GM10847 (cell line): ENCODE data around the gene RASL10A.
A peak's percentile ranks its signal among the peaks of the same experiment; 100 is the strongest.

ENCODE experiments used
- POLR2A ChIP-seq: IDR thresholded peaks from 2 replicates; pipeline ENCODE4 v1.6.1; 2011; ENCODE audit not compliant: insufficient read length; ENCODE audit errors: extremely low read depth

Gene RASL10A

DNA sequence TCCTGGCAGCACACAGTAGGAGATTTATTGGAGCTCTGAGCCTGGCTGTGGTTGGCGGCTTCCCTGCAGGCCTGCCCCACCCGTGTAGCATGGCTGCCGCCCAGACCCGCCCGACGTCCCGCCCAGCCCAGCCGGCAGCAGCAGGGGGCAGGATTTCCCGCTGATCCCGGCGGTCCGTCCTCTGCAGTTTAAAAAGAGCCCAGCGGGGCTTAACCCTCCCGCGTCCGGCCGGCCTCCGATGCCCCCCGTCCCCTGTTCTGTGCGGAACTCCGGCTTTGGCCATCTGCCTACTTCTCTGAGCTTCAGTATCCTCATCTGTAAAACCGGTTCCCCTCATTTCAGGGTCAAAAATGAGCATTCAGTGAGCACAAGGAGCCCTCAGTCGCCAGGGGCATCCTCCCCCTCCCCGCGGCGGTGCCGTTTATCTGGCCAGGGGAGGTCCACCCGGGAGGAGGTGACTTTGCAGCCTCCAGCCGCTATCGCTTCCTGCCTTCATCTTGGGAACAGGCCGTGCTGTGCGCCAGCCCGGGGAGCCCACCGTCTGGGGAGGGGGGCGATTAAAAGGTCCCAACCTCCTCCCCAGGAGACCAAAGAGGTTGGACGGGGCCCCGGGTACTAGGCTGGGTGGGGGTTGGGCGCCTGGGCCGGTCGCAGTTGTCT lies 9.2 kb downstream of the RASL10A start, which contains the start of gene GAS2L1:
Gene GAS2L1 (plus strand): TSS at position 476 of the 660 bp plus-strand sequence. CDS start 1,456 bp downstream, outside the sequence.
- TF ChIP-seq POLR2A: no peak

DNA sequence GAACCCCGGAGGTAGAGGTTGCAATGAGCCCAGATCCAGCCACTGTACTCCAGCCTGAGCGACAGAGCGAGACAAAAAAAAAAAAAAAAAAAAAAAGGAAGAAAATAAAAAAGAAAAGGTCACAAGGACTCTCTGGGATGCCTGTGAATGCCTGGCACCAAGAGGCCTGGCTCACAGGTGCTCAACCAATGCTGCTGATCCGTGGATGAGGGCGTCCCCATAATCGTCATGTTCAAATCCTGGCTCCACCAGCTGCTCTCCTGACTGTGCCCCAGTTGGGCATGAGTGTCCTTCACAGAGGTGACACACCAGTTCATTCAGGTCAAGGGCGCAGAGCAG lies 9.7 kb downstream of the RASL10A start:
- no peak for TF ChIP-seq POLR2A

DNA sequence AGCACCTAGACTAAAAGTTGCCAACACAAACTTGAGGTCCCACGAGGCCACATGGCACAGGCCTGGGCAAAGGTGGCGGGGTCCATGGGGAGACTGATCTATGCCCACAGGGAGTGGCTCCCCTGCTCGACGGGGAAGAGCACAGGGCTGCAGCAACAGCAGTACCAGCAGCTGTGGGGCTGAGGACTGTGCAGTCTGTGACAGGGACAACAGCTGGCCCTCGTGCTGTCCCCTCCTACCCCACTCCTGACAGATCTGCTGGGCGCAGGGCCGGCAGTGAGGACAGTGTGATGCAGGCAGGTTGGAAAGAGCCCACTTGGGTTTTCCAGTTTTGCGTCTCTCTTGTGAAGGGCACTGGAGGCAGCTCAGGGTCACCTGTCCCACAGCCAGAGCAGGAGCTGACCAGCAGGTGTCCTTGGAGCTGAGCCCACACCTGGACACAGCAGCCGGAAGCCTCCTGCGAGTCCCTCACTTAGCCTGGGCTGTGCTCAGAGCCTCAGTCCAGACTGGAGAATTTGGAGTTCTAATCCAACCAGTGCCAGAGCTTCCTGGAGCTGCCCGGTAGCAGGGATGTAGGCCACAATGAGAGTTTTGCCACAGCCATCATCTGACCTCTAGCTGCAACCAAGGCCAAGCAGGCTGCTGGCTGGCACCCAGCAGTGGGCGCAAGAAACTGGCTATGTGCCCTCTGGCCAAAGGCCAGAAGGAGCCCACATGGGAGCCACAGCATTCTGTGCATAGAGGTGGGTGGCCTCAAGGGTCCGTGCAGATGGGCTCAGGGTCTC lies 12.6 kb downstream of the RASL10A start:
- no peak for TF ChIP-seq POLR2A

GRCh38 chr22:29302402-29302680 lies 13.2 kb downstream of the RASL10A start:
- TF ChIP-seq POLR2A: no peak

DNA sequence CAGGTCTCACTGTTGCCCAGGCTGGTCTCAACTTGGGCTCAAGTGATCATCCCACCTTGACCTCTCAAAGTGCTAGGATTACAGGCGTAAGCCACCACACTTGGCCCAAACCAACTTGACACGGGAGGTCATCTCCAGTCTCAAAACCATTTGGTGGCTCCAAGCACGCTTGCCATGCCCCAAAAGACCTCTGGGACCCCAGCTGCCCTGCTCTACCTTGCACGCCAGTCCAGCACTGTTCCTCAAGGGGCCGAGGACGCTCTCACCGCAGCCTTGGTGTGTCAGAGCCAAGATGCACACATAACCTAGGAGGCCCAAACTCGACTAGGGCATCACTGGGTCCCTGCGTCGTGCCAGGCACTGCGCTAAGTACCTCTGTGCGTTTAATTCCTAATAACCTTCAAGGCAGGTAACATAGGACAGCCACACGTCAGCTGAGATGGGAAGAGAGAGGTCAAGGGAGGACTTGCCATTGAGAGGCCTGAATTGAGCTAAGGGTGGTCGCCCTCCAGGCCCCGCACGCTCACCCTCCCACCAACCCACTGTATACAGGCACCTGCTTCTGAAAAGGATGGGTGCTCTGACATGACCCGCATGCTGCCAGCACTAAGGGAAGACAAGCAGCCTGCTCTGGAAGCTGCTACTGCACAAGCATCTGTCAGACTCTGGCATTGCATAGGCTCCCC lies 13.6 kb downstream of the RASL10A start:
- no peak for TF ChIP-seq POLR2A

DNA sequence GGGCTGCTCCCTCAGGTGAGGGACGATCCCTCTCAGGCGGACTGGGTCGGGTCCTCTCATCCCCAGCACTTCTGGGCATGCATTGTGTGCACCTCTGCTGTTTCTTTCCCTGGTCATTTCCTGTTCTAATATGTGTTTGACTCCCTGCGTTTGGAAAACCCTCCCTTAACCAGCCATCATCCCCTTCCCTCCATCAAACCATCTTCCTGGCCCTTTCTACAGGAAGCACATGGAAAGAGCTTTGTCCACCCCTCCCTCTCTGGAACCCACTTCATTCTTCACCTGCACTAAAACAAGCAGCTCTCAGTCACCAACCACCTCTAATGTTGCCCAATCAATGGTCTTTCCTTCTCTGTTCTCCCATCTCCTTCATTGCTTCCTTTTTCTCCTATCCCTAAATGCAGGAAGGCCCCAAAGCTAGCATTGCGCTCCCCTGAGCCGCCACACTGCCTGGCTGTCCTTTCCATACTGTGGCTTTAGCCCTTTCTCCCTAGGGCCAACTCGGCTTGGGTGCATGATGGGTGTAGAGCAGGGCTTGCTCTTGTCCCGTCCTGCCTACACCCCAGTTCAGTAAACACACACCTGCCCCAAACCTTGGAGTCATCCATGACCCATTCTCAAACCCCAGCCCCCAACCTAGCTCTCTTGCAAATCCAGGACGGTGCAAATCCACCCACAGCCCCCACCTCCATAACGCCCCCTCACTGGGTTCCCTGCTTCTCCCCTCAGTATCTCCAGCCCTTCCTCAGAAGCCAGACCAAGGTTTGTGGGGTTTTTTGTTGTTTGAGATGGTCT lies 14.5 kb downstream of the RASL10A start:
- TF ChIP-seq POLR2A: peak; percentile 25

DNA sequence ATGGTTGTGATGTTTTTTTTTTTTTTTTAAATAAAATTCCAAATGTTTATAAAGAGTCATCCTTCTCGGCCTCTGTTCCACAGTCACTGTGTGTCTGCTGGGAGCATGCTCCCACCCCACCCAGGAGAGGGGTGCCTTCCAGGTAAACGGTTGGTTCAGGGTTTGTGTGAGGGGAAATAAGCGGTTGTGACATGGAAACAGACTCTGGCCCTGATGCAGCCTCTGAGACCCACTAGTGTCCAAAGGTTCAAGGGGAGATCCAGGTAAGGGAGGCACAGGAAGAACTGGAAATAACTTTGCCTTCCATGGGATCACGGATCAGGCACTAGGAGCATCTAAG lies 15.1 kb downstream of the RASL10A start:
- TF ChIP-seq POLR2A: no peak

GRCh38 chr22:29299136-29299900 lies 16.2 kb downstream of the RASL10A start:
- no peak for TF ChIP-seq POLR2A

- TF ChIP-seq POLR2A: no peak
These were observed 16.9 kb downstream of the RASL10A start for GRCh38 chr22:29298641-29299040.

DNA sequence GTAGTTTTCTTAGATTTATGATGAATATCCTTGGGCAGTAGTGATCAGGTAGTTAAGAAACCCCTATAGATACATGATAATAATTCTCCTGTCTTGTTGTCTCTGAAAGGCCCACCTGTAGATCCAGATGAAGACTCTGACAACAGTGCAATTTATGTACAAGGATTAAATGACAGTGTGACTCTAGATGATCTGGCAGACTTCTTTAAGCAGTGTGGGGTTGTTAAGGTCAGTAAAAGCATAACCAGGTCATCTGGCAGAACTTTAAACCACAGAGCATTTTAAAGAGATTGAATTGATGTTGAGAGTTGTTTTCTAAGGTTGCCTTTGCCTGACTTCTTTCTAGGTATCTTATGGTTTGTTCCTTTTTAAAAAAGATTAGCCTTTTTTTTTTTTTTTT lies 23.1 kb downstream of the RASL10A start:
- TF ChIP-seq POLR2A: no peak

DNA sequence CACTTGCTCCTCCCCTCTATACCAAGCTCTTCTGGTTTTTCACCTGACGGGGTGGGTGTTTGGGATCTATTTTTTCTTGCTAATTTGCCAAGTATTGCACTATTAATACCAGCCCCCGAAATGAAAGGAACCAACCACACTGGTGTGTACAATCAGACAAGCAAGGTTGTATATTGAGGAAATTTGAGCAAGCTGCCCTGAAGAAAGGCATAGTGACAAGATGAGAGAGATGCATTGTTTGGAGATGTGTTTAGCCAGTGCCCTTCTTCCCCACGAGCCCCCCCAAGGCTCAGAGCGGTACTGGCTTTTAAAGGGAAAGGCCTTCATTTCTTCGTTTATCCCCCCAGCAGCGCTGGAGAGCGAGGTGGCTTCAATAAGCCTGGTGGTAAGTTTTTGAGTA lies 24.3 kb downstream of the RASL10A start:
- TF ChIP-seq POLR2A: no peak

DNA sequence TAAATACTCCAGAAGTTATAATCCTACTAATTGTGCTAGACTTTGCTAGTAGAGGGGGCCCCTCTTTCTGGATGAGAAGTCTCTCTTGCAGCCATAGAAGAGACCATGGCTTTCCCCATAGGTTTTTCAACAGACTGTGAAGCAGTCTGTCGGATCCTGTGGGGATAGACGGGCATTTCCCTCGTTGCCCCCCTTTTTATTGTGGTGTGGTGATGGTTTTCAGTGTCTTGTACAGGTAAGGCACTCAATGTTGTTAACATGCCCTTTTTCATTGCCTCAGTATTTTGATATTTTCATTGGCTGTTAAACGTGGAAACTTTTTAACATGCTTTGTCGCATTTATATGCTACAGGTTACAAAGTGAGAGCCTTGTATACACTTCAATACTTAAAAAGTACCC lies 25.4 kb downstream of the RASL10A start:
- no peak for TF ChIP-seq POLR2A

GRCh38 chr22:29288837-29289236 lies 26.7 kb downstream of the RASL10A start:
- TF ChIP-seq POLR2A: no peak

DNA sequence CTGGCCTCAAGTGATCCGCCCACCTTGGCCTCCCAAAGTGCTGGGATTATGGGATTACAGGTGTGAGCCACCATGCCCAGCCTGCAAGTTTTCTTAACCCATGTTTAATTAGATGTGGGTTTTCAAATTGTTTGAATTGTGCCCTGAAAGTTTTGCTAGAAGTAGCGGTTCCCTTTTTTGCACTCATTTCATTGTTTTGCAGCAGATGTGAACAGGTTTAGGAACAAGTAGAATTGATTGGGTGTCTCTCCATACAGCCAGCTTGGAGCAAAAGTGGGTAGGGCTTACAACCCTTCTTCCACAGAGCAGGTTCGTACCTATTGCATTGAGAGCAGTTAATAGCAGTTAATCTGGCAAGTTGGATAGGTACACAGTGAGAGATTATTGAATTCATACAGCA lies 31.3 kb downstream of the RASL10A start:
- no peak for TF ChIP-seq POLR2A

DNA sequence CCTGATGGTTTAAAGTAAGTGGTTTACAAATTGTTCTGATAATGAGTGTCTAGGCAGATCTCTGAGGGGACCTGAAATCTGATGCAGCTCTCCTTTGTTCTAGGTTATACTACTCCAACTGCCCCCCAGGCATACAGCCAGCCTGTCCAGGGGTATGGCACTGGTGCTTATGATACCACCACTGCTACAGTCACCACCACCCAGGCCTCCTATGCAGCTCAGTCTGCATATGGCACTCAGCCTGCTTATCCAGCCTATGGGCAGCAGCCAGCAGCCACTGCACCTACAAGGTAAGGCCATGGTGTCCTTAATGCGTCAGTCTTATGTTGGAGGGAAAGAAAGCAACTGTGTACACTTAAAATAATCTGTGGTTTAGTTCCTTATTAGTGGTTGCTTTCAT lies 37.6 kb downstream of the RASL10A start:
- no peak for TF ChIP-seq POLR2A
